ENCODE data around the gene THSD8. TPM values are rescaled to one million over a fixed set of nuclear protein-coding genes. Genes with fewer than 3 reads are reported as not detected.
"Not testable (repeated sequence)": the region's sequence is repeated elsewhere in the genome, so short reads cannot be mapped to it uniquely, and the experiment has no call there.

The THSD8 gene
- total RNA-seq, 6 donors from 2014 or later, result 4.6 to 6.0 TPM; not detected in 4

- Histone ChIP-seq H3K4me3 (peak overlapping the region in 3 of 4 donors; percentile 84 to 96 (median 93)), H3K9me3 (no peaks in the 10 kb centered on the region), H3K27me3 (no peaks in the 10 kb centered on the region), H3K36me3 (peaks cover 0 to 21% (median 6%) of the 10 kb centered on the region in 4 donors), H3K4me1 (peaks cover 25 to 37% (median 28%) of the 10 kb centered on the region in 4 donors), H3K27ac (peak overlapping the region; percentile 96 to 100 (median 98))
- ATAC-seq (ENCODE audit: low FRiP score in 2 of 2) (no peak), DNase-seq (peak in 1 of 2 donors; percentile 31)
- 72 to 75% methylated on average over 7 of the region's 7 CpGs for WGBS, 2 donors
- TF ChIP-seq EP300 (IDR thresholded peaks at IDR 0.05) (no peak), POLR2AphosphoS5 (IDR thresholded peaks at IDR 0.05) (no peak), POLR2A (IDR thresholded peaks at IDR 0.05) (no peak)
- TF ChIP-seq, protein P1, sequence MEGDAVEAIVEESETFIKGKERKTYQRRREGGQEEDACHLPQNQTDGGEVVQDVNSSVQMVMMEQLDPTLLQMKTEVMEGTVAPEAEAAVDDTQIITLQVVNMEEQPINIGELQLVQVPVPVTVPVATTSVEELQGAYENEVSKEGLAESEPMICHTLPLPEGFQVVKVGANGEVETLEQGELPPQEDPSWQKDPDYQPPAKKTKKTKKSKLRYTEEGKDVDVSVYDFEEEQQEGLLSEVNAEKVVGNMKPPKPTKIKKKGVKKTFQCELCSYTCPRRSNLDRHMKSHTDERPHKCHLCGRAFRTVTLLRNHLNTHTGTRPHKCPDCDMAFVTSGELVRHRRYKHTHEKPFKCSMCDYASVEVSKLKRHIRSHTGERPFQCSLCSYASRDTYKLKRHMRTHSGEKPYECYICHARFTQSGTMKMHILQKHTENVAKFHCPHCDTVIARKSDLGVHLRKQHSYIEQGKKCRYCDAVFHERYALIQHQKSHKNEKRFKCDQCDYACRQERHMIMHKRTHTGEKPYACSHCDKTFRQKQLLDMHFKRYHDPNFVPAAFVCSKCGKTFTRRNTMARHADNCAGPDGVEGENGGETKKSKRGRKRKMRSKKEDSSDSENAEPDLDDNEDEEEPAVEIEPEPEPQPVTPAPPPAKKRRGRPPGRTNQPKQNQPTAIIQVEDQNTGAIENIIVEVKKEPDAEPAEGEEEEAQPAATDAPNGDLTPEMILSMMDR (IDR thresholded peaks at IDR 0.05), result no peak
Measured at GRCh38 chr19:12794196-12794941, 7.5 kb upstream of the THSD8 start.

DNA sequence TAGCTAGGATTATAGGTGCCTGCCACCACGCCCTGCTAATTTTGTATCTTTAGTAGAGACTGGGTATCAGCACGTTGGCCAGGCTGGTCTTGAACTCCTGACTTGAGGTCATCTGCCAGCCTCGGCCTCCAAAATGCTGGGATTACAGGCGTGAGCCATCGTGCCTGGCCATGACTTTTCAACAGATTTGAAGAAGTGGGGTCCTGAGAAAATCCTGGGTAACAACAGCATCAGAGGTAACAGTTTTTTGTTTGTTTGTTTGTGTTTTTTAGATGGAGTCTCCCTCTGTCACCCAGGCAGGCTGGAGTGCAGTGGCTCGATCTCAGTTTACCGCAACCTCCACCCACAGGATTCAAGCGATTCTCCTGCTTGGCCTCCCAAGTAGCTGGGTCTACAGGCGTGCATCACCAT lies 6.9 kb upstream of the THSD8 start:
- Histone ChIP-seq H3K4me1 (peaks cover 25 to 37% (median 29%) of the 10 kb centered on the region in 4 donors), H3K4me3 (peak overlapping the region in 1 of 4 donors; percentile 96), H3K9me3 (no peaks in the 10 kb centered on the region), H3K27me3 (no peaks in the 10 kb centered on the region), H3K36me3 (peaks cover 0 to 27% (median 10%) of the 10 kb centered on the region in 4 donors), H3K27ac (peak overlapping the region; percentile 96 to 100 (median 98))
- 89 to 97% methylated on average over 6 to 9 of the region's 9 CpGs for WGBS, 2 donors
- no peak for ATAC-seq (ENCODE audit: low FRiP score in 2 of 2)
- TF ChIP-seq EP300 (IDR thresholded peaks at IDR 0.05) (no peak), POLR2AphosphoS5 (IDR thresholded peaks at IDR 0.05) (no peak), POLR2A (IDR thresholded peaks at IDR 0.05) (no peak)
- TF ChIP-seq, protein P1 (IDR thresholded peaks at IDR 0.05), result no peak
- no peak for DNase-seq

- Histone ChIP-seq H3K36me3 (peaks cover 0 to 31% (median 11%) of the 10 kb centered on the region in 4 donors), H3K9me3 (no peaks in the 10 kb centered on the region), H3K27me3 (no peaks in the 10 kb centered on the region), H3K27ac (peak overlapping the region; percentile 36 to 99 (median 70)), H3K4me1 (peaks cover 27 to 42% (median 36%) of the 10 kb centered on the region in 4 donors), H3K4me3 (peak overlapping the region in 1 of 4 donors; percentile 18)
- ATAC-seq (ENCODE audit: low FRiP score in 2 of 2) (peak; percentile 45 to 76), DNase-seq (peak in 1 of 2 donors; percentile 83)
- TF ChIP-seq POLR2AphosphoS5 (IDR thresholded peaks at IDR 0.05) (peak; percentile 6 to 68), EP300 (IDR thresholded peaks at IDR 0.05) (no peak), POLR2A (IDR thresholded peaks at IDR 0.05) (peak in 2 of 4 donors; percentile 26 to 34)
- TF ChIP-seq, protein P1 (IDR thresholded peaks at IDR 0.05), result peak; percentile 88 to 98 (median 98)
- 11% methylated on average over 16 to 18 of the region's 18 CpGs for WGBS, 2 donors
Measured at GRCh38 chr19:12796146-12797071, 5.5 kb upstream of the THSD8 start.

GRCh38 chr19:12797141-12797587 lies 4.7 kb upstream of the THSD8 start:
- ATAC-seq (ENCODE audit: low FRiP score in 2 of 2), result no peak

GRCh38 chr19:12797607-12798006 lies 4.3 kb upstream of the THSD8 start:
- H3K27ac ChIP-seq; H3K4me3 ChIP-seq; DNase-seq; ATAC-seq (ENCODE audit: low FRiP score in 2 of 2); H3K9me3 ChIP-seq; H3K27me3 ChIP-seq: not testable (repeated sequence)
- Histone ChIP-seq H3K4me1 (peaks cover 36 to 52% (median 45%) of the 10 kb centered on the region in 4 donors), H3K36me3 (peaks cover 0 to 26% (median 11%) of the 10 kb centered on the region in 4 donors)
- WGBS, 2 donors, result 96 to 97% methylated on average over 7 of the region's 7 CpGs

More at GRCh38 chr19:12797141-12797587, 4.7 kb upstream of the THSD8 start:
- Histone ChIP-seq H3K27me3 (no peaks in the 10 kb centered on the region), H3K4me1 (peaks cover 32 to 48% (median 40%) of the 10 kb centered on the region in 4 donors), H3K9me3 (no peaks in the 10 kb centered on the region), H3K4me3 (no peak overlapping the region), H3K36me3 (peaks cover 0 to 30% (median 11%) of the 10 kb centered on the region in 4 donors), H3K27ac (peak overlapping the region in 1 of 4 donors; percentile 72)
- 87 to 94% methylated on average over 6 of the region's 6 CpGs for WGBS, 2 donors
- TF ChIP-seq EP300 (IDR thresholded peaks at IDR 0.05) (no peak), POLR2AphosphoS5 (IDR thresholded peaks at IDR 0.05) (no peak), POLR2A (IDR thresholded peaks at IDR 0.05) (no peak)
- TF ChIP-seq, protein P1 (IDR thresholded peaks at IDR 0.05), result no peak
- no peak for DNase-seq
